Measurements from ENCODE around the gene SNTB2. TPM values are rescaled to one million over a fixed set of nuclear protein-coding genes. Genes with fewer than 3 reads are reported as not detected.

Gene SNTB2
- total and polyA plus RNA-seq, 9 of the 15 experiments (the other 6 are each of a cell fraction or from before 2014, with no cell fraction given), result 1.2 to 13.7 (median 5.7) TPM

GRCh38 chr16:69311533-69312387 lies 124.8 kb downstream of the SNTB2 start (continued):
- TF ChIP-seq, protein P1, sequence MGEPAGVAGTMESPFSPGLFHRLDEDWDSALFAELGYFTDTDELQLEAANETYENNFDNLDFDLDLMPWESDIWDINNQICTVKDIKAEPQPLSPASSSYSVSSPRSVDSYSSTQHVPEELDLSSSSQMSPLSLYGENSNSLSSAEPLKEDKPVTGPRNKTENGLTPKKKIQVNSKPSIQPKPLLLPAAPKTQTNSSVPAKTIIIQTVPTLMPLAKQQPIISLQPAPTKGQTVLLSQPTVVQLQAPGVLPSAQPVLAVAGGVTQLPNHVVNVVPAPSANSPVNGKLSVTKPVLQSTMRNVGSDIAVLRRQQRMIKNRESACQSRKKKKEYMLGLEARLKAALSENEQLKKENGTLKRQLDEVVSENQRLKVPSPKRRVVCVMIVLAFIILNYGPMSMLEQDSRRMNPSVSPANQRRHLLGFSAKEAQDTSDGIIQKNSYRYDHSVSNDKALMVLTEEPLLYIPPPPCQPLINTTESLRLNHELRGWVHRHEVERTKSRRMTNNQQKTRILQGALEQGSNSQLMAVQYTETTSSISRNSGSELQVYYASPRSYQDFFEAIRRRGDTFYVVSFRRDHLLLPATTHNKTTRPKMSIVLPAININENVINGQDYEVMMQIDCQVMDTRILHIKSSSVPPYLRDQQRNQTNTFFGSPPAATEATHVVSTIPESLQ (CRISPR knock-in tag; IDR thresholded peaks at IDR 0.05), result no peak
- TF ChIP-seq TCF3 (CRISPR knock-in tag; IDR thresholded peaks at IDR 0.05), result no peak
- no peak for TF ChIP-seq HDAC8 (tag; IDR thresholded peaks at IDR 0.05)
- TF ChIP-seq ZNF408 (CRISPR knock-in tag; IDR thresholded peaks at IDR 0.05; ENCODE audit: low read depth), result no peak
- TF ChIP-seq, protein P2, sequence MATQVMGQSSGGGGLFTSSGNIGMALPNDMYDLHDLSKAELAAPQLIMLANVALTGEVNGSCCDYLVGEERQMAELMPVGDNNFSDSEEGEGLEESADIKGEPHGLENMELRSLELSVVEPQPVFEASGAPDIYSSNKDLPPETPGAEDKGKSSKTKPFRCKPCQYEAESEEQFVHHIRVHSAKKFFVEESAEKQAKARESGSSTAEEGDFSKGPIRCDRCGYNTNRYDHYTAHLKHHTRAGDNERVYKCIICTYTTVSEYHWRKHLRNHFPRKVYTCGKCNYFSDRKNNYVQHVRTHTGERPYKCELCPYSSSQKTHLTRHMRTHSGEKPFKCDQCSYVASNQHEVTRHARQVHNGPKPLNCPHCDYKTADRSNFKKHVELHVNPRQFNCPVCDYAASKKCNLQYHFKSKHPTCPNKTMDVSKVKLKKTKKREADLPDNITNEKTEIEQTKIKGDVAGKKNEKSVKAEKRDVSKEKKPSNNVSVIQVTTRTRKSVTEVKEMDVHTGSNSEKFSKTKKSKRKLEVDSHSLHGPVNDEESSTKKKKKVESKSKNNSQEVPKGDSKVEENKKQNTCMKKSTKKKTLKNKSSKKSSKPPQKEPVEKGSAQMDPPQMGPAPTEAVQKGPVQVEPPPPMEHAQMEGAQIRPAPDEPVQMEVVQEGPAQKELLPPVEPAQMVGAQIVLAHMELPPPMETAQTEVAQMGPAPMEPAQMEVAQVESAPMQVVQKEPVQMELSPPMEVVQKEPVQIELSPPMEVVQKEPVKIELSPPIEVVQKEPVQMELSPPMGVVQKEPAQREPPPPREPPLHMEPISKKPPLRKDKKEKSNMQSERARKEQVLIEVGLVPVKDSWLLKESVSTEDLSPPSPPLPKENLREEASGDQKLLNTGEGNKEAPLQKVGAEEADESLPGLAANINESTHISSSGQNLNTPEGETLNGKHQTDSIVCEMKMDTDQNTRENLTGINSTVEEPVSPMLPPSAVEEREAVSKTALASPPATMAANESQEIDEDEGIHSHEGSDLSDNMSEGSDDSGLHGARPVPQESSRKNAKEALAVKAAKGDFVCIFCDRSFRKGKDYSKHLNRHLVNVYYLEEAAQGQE (IDR thresholded peaks at IDR 0.05; ENCODE audit: borderline replicate concordance), result no peak; the same call in 1 of the 2 replicates
- TF ChIP-seq, protein P2 (CRISPR knock-in tag; IDR thresholded peaks at IDR 0.05; ENCODE audit: low read depth), result peak; percentile 80
- TF ChIP-seq, protein P3, sequence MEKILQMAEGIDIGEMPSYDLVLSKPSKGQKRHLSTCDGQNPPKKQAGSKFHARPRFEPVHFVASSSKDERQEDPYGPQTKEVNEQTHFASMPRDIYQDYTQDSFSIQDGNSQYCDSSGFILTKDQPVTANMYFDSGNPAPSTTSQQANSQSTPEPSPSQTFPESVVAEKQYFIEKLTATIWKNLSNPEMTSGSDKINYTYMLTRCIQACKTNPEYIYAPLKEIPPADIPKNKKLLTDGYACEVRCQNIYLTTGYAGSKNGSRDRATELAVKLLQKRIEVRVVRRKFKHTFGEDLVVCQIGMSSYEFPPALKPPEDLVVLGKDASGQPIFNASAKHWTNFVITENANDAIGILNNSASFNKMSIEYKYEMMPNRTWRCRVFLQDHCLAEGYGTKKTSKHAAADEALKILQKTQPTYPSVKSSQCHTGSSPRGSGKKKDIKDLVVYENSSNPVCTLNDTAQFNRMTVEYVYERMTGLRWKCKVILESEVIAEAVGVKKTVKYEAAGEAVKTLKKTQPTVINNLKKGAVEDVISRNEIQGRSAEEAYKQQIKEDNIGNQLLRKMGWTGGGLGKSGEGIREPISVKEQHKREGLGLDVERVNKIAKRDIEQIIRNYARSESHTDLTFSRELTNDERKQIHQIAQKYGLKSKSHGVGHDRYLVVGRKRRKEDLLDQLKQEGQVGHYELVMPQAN (IDR thresholded peaks at IDR 0.05; ENCODE audit: borderline replicate concordance), result peak; percentile 76
- no peak for TF ChIP-seq NBN (IDR thresholded peaks at IDR 0.05; ENCODE audit: low read depth)
- TF ChIP-seq POLR2AphosphoS5 (IDR thresholded peaks at IDR 0.05; ENCODE audit: control insufficient read depth, insufficient read depth, low read depth, low read length), result no peak
- TF ChIP-seq ZZZ3 (IDR thresholded peaks at IDR 0.05), result no peak
- TF ChIP-seq CHD4 (IDR thresholded peaks at IDR 0.05; ENCODE audit: insufficient read depth, insufficient replicate concordance, low read depth, low read length, poor library complexity, severe bottlenecking), result no peak
- TF ChIP-seq NR3C1 (CRISPR knock-in tag; IDR thresholded peaks at IDR 0.05), result no peak

Measured in K562 (cell line).